ENCODE measurements around the gene UQCC5. TPM values are rescaled to one million over a fixed set of nuclear protein-coding genes. Genes with fewer than 3 reads are reported as not detected.

UQCC5 gene
- total RNA-seq, 1 experiment from 2014 or later = 45.8 TPM

- no peak overlapping the region for H3K4ac ChIP-seq (ENCODE audit: low read depth, low read length)
Observed at GRCh38 chr3:52530918-52531826, 5.2 kb upstream of the UQCC5 start.

More at GRCh38 chr3:52530918-52531826, 5.2 kb upstream of the UQCC5 start:
- H2BK12ac ChIP-seq (ENCODE audit: insufficient read length, low read depth, low read length) = no peak overlapping the region
- no peak overlapping the region for H3K14ac ChIP-seq (ENCODE audit: insufficient read depth, low read length)
- no peak overlapping the region for H4K5ac ChIP-seq (ENCODE audit: insufficient read length, low read depth, low read length)
- H3K79me1 ChIP-seq (ENCODE audit: insufficient read depth, low read depth, low read length, poor library complexity, severe bottlenecking) = no peaks in the 10 kb centered on the region
- H4K20me1 ChIP-seq (ENCODE audit: control insufficient read depth, insufficient read depth, insufficient read length) = no peaks in the 10 kb centered on the region
- no peak overlapping the region for H3K23ac ChIP-seq (ENCODE audit: insufficient read length, low read depth, low read length)
- H3K27me3 Mint-ChIP-seq (ENCODE audit: low read depth) = no peaks in the 10 kb centered on the region
- H3K9me3 Mint-ChIP-seq = no peaks in the 10 kb centered on the region
- H4K91ac ChIP-seq (ENCODE audit: insufficient read length, low read depth, low read length) = no peak overlapping the region
- no peak overlapping the region for H2BK20ac ChIP-seq (ENCODE audit: low read depth, low read length, poor library complexity, severe bottlenecking)
- peaks cover 19 to 39% (median 36%) of the 10 kb centered on the region in 3 experiments; a peak in 6 of 7 replicates for H3K36me3 Mint-ChIP-seq (ENCODE audit: insufficient read depth in 1 of 3, low read depth in 3 of 3)
- H3K4me3 Mint-ChIP-seq = peak overlapping the region; percentile 46 to 77; a peak in 3 of 5 replicates
- no peak overlapping the region for H3K4me2 ChIP-seq (ENCODE audit: insufficient read depth, insufficient read length, low read length)
- no peak overlapping the region for H4K8ac ChIP-seq (replicated peaks; ENCODE audit: insufficient read length, low read depth, low read length)
- H3K27me3 ChIP-seq (ENCODE audit: insufficient read depth, low read length) = no peaks in the 10 kb centered on the region
- no CpG with 5 or more reads among the region's 10 CpGs for WGBS (ENCODE audit: extremely low coverage, insufficient read length, low lambda C conversion rate)
- peaks cover 23 to 24% of the 10 kb centered on the region in 2 experiments for H3K4me1 Mint-ChIP-seq
- H3K56ac ChIP-seq (ENCODE audit: insufficient read length, low read depth, low read length) = no peak overlapping the region
- no peak overlapping the region for H3K9ac ChIP-seq (ENCODE audit: extremely low read depth, insufficient read length, low read length)
- H3K79me2 ChIP-seq (ENCODE audit: insufficient read depth, low read length) = peaks cover 2% of the 10 kb centered on the region; the same call in 1 of the 2 replicates
- no peak overlapping the region for H3K18ac ChIP-seq (ENCODE audit: insufficient read length, low read depth, low read length)
- TF ChIP-seq, protein P1, sequence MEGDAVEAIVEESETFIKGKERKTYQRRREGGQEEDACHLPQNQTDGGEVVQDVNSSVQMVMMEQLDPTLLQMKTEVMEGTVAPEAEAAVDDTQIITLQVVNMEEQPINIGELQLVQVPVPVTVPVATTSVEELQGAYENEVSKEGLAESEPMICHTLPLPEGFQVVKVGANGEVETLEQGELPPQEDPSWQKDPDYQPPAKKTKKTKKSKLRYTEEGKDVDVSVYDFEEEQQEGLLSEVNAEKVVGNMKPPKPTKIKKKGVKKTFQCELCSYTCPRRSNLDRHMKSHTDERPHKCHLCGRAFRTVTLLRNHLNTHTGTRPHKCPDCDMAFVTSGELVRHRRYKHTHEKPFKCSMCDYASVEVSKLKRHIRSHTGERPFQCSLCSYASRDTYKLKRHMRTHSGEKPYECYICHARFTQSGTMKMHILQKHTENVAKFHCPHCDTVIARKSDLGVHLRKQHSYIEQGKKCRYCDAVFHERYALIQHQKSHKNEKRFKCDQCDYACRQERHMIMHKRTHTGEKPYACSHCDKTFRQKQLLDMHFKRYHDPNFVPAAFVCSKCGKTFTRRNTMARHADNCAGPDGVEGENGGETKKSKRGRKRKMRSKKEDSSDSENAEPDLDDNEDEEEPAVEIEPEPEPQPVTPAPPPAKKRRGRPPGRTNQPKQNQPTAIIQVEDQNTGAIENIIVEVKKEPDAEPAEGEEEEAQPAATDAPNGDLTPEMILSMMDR (conservative IDR thresholded peaks at IDR 0.05) = no peak
- H2BK120ac ChIP-seq (ENCODE audit: low read depth, low read length, poor library complexity, severe bottlenecking) = no peak overlapping the region
- no peak overlapping the region for H2BK15ac ChIP-seq (ENCODE audit: low read depth, low read length)
- H3K23me2 ChIP-seq (ENCODE audit: insufficient read length, low read depth, low read length, poor library complexity, severe bottlenecking) = peaks cover 15% of the 10 kb centered on the region
- no peak overlapping the region for H3K27ac ChIP-seq (ENCODE audit: insufficient read length, low read depth, low read length)
- H3K27ac Mint-ChIP-seq = no peak overlapping the region
- no peak overlapping the region for H2AFZ ChIP-seq (ENCODE audit: low read length)
- no peaks in the 10 kb centered on the region for H3K9me3 ChIP-seq (ENCODE audit: control insufficient read depth, low read depth, low read length)
- DNase-seq = no peak
- H3K4me1 ChIP-seq (ENCODE audit: insufficient read depth, low read length) = no peaks in the 10 kb centered on the region; the same call in 1 of the 2 replicates
- no peak overlapping the region for H2AK5ac ChIP-seq (ENCODE audit: insufficient read length, low read length)
- no peak overlapping the region for H3T11ph ChIP-seq (ENCODE audit: low read length)
- no peak overlapping the region for H2BK5ac ChIP-seq (ENCODE audit: insufficient read length, low read length)

Data from H9 (cell line).